ENCODE measurements around the gene MTNR1A.

MTNR1A gene

DNA sequence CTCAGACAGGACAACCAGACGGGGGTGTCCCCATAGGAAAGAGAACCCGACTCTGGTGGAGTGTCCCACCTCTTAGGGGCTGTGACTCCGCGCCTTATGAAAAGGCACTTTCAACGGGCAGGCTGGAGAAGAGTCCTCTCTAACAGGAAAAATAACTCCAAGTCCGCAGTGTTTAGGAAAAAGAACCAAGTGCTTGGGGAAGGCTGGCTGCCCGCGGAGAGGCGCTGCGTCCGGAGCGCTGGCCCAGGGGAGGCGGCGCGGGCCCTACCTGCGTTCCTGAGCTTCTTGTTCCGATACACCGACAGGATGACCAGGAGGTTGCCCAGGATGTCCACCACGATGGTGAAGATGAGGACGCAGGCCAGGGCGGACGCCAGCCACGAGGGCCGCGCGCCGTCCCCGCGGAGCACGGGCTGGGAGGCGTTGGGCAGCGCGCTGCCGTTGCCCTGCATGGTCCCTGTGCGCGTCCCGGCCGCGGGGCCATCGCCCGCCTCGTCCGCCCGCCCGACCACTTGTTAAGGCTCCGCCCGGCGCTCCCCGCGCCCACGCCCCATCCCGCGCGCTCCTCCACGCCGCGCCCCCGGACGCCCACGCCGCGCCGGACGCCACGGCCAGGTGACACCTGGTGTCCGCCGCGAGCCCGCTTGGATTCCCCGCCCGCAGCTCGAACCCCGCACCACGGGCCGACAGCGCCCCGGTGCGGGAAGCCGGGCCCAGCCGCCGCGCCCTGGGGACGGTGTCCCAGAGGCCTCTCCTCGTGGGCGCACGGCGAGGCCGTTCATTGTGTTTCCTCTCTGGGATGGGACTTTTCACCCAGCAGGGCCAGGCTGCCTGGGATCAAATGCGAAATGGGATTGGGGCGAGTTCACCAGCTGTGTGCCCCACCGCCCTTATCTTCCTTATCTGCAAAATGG, at the start of gene MTNR1A:
Gene MTNR1A, minus strand, starts transcription at position 654 of the 914 bp plus-strand sequence. Its CDS starts 202 bp downstream, at position 452.
- no peak for DNase-seq (ENCODE audit: low read depth)

GRCh38 chr4:186604124-186604807, 48.9 kb upstream of the MTNR1A start:
- DNase-seq (ENCODE audit: low read depth): no peak

DNA sequence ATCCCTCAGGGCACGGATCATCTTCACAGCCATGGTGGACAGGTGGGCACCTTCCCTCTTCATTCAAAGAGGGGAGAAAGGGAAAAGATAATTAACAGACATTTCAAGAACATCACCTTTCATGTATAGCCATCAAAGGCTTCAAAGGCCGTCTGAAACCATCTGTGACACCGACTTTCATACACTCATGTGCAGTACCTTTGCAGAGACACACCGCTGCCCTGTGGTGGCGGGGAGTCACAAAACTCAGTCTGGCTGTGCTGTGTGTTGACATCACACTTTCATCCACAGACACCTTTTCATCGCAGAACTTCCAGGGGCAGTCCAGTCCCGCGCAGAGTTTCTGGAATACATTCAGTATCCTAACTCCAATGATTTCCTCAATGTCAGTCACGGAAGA, 47.6 kb upstream of the MTNR1A start:
- DNase-seq (ENCODE audit: low read depth): no peak

DNA sequence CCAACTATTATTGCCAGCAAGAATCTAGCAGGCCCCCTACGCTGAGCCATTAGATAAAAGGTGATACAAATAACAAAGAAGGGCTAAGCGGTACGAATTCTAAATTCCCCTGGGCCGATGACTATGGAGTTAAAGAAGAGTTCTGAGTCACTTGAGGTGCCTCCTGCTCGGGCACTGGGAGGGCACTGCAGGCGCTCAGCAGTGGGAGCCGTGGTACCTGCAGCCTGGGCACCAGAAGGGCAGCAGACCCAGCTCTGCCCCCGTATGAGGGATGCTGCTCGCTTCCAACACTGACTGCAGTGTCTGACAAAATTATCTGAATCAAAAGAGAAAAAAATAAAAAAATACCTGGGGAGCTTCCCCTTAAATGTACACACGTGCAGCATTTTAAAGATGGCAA, 44.1 kb upstream of the MTNR1A start:
- DNase-seq (ENCODE audit: low read depth): no peak

DNA sequence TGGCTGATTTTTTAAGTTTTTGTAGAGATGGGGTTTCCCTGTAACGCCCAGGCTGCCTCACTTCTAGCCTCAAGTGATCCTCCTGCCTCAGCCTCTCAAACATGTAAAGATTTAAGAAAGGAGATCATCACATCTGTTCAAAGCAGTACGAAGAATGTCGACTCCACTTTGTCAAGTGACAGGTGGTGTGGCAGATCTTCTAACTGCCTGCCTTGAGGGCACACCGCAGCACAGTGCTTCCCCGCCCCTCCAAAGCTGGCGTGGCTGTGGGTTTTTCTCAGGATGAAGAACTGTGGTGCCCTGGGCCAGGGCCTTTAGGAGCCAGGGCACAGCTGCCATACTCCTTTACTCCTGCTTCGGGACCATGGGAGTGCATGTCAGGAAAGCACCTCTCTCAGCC, 43.3 kb upstream of the MTNR1A start:
- no peak for DNase-seq (ENCODE audit: low read depth)

DNA sequence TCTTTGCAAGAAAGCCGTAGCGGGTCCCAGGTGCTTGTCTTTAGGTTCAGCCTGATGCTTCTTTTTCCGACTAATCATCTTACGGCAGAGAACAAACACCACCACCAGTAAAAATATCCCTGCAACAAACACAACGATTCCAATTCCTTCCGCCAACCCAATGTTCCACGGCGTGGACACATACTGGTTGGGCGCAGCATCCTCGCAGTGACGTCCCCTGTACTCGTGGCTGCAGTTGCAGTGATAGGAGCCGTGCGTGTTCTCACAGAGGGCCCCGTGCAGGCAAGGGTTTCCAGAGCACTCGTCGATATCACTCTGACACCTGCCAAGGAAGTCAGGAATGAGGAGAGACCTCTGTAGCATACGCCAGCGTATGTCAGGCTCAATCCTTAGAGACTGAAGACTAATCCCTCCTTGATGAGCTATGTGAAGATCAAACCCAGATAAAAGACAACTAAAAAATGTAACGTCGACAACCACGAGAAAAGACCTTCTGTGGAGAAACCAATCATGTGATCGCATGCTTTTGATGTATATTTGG, 41.6 kb upstream of the MTNR1A start:
- DNase-seq (ENCODE audit: low read depth): no peak

GRCh38 chr4:186596346-186596745, 41.0 kb upstream of the MTNR1A start:
- DNase-seq (ENCODE audit: low read depth): no peak

- DNase-seq (ENCODE audit: low read depth): no peak
These were observed 38.2 kb upstream of the MTNR1A start for GRCh38 chr4:186593587-186593973.

DNA sequence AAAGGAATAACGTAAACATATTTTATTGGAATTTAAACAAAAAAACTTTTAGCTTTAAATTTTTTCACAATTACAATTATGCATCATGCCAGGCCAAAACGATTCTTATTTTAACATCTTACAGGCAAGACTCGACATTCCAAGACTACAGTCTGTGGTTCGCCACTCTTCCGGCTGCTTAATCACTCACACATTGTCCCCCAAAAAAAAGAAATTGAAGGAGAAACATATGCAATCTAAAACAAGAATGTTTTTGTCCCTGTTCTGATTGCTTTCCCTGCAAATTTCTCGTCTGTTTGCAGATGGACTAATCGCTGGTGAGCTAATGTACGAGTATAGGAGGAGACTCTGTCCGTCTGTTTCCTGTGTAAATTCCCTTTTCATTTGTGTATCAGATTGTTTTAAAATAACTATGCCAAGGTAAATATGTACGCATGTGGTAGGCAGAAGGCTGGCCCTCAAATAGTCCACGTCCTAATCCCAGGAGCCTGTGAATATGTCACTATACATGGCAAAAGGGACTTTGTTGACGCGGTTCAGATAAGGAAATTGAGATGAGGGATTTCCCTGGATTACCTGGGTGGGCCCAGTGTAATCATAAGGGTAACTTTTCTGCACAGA, 37.7 kb upstream of the MTNR1A start:
- DNase-seq (ENCODE audit: low read depth): no peak

- DNase-seq (ENCODE audit: low read depth): no peak
These were observed 37.1 kb upstream of the MTNR1A start for GRCh38 chr4:186592445-186592844.

GRCh38 chr4:186591651-186592050, 36.3 kb upstream of the MTNR1A start:
- no peak for DNase-seq (ENCODE audit: low read depth)

GRCh38 chr4:186588503-186588902, 33.1 kb upstream of the MTNR1A start:
- DNase-seq (ENCODE audit: low read depth): no peak

- peak; percentile 16 for DNase-seq (ENCODE audit: low read depth)
These were observed 32.1 kb upstream of the MTNR1A start for GRCh38 chr4:186587416-186588018.

GRCh38 chr4:186586205-186586604, 30.8 kb upstream of the MTNR1A start:
- DNase-seq (ENCODE audit: low read depth): no peak

DNA sequence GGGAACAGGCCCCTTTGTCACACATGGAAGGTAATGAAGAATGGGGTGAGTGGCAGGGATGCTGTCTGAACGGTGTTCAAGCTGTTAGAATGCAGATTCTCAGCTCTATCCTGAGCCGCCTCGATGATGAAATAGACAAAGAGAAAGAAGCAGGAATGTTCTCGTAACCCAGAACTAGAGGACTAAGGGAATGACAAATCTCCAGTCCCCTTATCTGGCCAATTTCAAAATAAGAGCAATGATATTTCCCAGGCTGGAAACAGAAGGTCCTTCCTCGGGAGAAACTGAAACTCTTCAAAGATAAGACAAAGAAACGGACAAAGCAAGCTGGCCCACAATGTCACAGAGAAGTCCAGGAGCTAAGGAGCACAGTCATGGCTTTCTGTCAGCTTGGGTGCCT, 29.5 kb upstream of the MTNR1A start:
- no peak for DNase-seq (ENCODE audit: low read depth)

- no peak for DNase-seq (ENCODE audit: low read depth)
These were observed 26.1 kb upstream of the MTNR1A start for GRCh38 chr4:186581421-186581820.

DNA sequence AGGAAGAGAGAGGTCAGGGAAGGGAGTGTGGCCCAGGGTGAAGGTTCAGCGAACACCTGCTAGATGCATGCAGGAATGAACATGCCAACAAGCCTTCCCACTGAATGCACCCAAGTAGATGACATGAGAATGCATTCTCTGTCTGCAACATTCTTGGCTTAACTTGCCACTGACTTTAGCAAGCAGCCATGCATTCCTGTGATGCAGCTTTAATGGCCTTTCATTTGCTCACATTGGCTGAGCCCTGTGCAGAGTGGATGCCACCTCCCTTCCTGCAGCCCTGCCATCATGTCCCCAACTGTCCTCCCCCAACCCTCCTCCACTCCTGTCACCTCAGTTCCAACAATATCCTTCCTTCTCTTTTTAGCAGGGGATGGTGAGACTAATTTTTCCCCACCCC, 25.3 kb upstream of the MTNR1A start:
- DNase-seq (ENCODE audit: low read depth): no peak

- DNase-seq (ENCODE audit: low read depth): no peak
These were observed 15.0 kb upstream of the MTNR1A start for GRCh38 chr4:186570193-186570996.

DNA sequence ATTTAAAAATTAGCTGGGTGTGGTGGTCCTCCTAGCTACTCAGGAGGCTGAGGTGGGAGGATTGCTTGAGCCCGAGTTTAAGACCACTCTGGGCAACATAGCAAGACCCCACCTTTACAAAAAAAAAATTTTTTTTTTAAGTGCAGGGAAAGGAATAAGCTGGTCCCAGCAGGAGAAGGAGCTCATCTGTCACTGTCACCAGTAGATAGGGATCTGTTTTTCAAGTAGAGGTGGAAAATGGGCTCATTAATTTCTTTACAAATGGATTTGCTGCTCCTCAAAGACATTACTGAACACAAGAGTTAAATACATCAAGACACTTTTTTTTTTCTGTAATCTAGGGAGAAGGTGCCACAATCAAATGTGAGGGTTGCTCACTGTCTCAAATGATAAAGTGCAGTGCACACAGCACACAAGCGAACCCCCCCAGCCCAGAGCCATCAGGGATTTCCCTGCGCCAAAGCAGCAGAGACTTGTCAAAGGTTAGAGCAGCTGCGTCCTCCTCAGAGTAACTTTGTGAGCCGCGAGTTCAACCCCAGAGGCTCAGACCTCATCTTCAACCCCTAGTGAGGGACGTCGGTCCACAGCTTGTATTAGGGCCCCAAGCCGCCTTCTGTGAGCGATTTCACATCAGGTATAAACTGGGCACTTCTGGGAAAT, 14.3 kb upstream of the MTNR1A start:
- DNase-seq (ENCODE audit: low read depth): no peak

DNA sequence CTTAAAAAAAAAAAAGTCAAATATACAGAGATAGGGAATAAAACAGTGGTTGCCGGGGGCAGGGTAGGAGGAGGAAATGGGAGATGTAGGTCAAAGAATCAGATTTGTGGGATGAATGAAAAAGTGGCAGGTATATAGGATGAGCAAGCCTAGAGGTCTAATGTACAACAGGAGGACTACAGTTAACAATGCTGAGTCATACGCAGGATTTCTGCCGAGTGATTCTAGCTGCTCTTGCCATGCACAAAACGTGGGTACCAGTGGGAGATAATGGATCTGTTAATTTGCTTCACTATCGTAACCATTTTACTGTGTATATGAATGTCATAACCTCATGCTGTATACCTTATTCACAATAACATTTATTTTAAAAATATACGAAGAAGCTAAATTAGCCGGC, 10.7 kb upstream of the MTNR1A start:
- no peak for DNase-seq (ENCODE audit: low read depth)

DNA sequence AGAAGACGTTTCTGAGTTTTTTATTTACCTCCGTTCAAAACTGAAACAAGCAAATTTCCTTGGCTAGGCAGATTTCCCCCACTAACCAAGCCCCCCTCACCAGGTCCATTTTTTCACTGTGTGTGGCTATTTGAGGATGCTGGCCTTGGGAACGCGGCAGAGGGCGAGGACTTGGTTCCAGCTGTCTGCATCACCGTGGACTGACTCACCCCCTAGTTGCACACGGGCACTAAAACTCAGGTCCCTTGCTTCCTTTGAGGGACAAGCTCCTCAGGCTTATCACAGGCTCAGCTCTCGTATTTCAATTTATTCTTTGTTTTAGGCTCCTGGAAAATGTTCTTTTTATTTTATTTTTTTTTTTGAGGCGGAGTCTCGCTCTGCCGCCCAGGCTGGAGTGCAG, 8.4 kb upstream of the MTNR1A start:
- DNase-seq (ENCODE audit: low read depth): no peak
